Hematopoietic multipotent progenitor cell treated with erythropoietin and hydrocortisone succinate and interleukin-3 and kit ligand, for 6 days (in vitro differentiated cells): Measurements from ENCODE around the gene ACADSB.

Source experiments
- DNase-seq: peaks from one replicate; pipeline ENCODE4 v3.0.0-alpha.2; 2015

Gene ACADSB

DNA sequence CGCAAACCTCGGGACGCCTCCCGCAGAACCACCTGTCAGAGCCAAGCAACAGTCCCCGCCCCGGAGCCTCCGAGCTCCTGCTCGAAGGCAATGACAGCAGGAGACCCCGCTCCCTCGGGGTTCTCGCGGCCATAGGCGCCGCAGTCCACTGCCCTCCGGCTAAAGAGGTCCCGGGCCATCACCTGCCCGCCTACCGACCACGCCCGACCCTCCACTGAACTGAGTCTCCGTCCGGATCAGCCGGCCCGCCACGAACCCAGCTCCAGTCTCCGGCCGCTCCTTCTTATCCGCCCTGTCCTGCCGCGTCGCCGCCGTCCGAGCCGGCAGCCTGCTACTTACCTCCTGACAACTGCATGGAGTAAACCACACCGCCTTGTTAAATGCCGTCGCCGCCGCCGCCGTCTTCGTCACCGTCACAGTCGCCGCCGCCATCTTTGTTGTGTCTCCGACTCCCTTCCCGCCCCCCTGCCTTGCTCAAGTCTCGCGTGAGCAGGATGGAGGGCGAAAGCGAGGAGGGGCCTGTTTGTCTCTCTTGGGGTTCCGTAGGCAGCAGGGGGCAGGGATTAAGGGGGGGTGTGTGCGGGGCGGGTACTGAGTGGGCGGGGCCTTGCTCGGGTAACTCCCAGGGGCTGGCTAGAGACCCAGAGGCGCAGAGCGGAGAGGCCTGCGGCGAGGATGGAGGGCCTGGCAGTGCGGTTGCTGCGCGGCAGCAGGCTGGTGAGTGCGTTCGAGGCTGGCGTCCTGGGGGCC, at the start of gene ACADSB, which contains the start of gene IKZF5:
TSS of gene ACADSB (plus strand) at position 652 of the 750 bp plus-strand sequence. CDS start at position 676, 24 bp downstream.
TSS of gene IKZF5 (minus strand) at position 441 of the 750 bp plus-strand sequence. CDS start 10,170 bp downstream, outside the sequence.
- peak; percentile 99 for DNase-seq

DNA sequence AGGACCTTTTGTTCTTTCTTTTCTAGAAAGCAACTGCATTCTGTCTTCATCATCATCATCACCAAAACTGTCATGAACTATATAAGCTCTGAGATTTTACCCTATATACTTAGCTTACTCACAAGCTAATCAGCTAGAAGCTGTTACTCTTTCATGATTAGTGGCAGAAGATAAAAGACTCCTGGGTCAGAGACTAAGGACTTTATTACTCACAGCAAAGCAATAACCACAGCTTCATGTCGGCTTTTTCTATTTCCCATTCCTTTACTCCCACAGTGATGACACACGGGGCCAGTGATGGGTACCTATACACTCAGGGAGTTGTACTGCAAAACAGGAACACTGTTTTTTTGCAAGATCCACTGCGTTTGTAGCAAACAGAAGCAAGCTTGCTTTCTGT, 46.4 kb upstream of the ACADSB start:
- DNase-seq, result no peak

DNA sequence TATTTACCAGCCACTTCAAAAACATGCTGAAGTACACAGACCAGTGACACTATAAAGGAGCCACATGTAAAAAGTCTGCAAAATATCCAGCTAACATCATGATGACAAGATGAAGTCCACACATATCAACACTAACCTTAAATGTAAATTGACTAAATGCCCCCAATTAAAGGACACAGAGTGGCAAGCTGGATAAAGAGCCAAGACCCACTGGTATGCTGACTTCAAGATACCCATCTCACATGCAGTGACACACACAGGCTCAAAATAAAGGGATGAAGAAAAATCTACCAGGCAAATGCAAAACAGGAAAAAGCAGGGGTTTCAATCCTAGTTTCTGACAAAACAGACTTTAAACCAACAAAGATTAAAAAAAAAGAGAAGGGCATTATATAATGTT, 41.9 kb upstream of the ACADSB start:
- no peak for DNase-seq

DNA sequence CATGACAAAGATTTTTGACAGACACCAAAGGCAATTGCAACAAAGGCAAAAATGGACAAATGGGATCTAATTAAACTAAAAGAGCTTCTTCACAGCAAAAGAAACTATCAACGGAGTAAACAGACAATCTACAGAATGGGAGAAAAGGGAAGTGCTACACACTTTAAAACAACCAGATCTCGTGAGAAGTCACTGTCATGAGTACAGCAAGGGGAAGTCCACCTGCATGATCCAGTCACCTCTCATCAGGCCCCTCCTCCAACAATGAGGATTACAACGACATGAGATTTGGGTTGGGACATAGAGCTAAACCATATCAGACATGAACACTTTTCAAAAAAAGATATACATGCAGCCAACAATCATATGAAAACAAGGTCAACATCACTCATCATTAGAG, 40.1 kb upstream of the ACADSB start:
- no peak for DNase-seq

DNA sequence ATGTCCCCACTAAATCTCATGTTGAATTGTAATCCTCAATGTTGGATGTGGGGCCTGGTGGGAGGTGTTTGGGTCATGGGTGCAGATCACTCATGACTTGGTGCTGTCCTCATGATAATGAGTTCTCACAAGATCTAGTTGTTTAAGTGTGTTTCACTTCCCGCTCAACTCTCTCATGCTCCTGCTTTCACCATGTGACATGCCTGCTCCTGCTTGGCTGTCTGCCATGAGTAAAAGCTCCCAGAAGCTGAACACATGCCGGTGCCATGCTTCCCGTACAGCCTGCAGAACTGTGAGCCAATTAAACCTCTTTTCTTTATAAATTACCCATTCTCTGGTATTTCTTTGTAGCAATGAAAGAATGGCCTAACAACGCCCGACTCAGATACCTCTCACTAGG, 34.8 kb upstream of the ACADSB start:
- no peak for DNase-seq

DNA sequence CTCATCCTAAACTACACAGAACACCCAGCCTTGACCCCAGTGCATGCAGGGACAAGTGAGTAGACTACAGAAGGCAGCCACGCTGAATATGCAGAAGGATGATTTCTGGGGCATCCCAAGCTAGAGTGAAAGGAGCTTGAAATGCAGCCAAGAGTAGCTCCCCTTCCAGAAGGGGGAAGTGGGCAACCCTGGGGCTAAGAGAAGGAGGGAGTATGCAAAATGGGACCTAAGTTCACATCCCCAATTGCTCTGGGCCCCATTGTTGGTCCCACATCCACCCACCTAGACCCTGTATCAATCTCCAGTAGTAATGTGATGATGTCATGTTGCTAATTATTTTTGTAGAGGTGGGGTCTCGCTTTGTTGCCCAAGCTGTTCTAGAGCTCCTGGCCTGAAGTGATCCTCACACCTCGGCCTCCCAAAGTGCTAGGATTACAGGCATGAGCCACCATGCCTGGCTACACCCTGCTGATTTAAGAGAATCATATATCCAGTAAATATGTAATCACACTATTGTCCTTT, 34.2 kb upstream of the ACADSB start:
- DNase-seq, result no peak

DNA sequence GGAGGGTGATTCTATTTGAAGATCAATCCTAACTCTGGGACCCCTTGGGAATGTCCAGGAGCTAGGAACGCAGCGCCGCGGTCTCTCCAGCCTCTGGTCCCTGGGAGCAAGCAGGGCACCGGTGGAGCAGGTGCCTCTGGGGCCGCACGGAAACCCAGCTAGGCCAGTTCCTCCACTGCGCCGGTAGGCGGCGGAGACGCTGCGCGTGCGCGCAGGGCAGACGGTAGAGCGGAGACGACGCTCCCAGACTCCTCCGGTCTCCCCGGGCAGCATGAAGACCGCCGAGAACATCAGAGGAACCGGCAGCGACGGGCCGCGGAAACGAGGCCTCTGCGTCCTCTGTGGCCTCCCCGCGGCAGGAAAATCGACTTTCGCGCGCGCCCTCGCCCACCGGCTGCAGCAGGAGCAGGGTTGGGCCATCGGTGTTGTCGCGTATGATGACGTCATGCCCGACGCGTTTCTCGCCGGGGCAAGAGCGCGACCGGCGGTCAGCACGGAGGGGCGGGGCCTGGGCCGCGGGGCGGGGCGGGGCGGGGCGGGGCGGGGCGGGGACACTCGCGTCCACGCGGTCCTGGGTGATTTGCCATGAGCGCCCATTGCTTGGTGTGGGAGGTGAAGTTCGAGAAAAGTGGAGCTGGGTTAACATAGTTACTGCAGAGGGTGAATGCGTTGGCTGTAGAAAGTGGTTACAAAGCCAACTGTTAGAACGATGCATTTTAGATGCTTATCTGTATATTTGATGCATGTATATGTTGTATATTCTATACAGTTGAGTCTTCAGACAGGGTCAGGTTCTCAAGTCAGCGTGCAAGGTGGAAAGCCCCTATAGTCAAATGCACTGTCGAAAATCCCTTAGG, 28.4 kb upstream of the ACADSB start, which contains the start of gene PSTK:
TSS of gene PSTK (plus strand) at position 193 of the 857 bp plus-strand sequence. CDS start at position 272, 79 bp downstream.
- DNase-seq, result peak; percentile 93

DNA sequence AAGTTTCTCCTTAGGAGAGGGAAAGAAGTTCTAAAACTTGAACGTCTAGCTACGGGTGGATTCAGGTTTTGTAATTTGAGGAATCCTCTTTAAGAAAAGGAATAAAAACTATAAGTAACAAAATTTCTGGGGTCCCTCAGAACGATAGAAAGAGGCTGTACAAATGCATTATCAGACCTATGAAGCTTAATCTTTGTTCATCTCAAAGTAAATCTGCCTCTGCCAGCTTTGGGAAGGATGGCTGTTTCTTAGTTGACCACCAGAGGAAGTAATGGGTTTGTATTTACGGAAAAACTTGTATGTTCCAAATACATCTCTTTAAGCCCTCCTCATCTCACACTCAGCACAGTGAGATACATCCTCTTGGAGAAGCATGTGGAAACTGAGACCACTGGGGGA, 27.7 kb upstream of the ACADSB start:
- peak; percentile 75 for DNase-seq

DNA sequence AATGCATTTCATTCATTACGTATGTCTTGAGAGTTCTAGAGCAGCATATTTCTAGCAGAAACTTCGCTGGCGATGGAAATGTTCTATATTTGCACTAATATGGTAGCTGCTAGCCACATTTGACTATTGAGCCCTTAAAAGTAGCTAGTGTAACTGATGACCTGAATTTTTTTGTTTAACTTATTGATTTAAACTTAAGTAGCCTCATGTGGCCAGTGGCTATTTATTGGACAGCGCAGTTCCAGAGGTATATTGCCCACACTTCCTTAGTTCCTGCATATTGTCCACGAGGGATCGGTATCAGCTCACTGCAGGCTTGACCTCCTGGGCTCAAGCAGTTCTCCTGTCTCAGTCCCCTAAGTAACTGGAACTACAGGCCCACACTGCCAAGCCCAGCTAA, 24.9 kb upstream of the ACADSB start:
- no peak for DNase-seq

DNA sequence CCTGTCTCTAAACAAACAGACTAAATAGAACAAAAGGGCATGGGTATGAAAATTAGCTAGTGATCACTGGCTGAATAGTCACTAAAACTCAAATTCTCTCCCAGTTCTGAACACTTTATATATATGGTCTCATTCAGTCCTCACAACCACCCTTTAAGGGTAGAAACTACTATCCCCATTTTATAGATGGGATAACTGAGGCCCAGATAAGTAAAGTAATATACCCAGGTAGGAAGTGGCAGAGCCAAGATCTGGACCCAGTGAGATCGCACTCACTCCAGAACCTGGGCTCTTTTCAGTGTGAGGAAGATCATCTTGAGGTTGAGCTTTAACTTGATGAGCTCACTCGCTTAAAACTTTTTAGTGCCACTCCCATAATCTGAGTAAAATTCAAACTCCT, 24.1 kb upstream of the ACADSB start:
- DNase-seq, result no peak

DNA sequence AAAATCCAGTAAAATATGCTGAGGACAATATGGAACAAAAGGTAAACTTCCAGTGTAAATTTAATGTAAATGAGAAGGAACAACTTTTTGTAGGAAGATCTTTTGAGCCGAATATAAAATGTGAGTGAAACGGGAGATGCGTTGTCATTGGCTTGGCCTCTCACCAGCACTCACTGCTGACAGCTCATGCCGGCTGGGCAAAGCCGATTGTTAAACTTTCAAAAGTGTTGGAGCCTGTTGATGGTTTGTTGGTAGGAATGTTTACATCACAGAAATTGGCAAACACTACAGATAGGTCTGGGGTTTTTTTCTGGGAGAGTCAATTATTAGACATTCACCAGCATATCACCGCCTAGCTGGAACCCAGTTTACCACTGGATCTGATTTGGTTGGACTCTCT, 22.5 kb upstream of the ACADSB start:
- no peak for DNase-seq

DNA sequence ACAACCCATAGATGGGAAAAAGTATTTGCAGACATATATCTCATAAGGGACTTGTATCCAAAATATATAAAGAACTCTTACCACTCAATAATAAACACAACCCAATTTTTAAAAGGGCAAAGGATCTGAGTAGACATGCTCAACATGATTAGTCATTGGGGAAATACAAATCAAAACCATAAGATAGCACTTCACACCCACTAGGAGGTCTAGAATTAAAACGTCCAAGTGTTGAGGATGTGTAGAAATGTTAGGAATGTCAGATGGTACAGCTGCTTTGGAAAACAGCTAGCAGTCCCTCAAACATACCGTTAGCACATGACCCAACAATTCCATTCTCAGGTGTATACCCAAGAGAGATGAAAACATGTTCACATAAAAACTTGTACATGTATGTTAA, 20.3 kb upstream of the ACADSB start:
- no peak for DNase-seq

DNA sequence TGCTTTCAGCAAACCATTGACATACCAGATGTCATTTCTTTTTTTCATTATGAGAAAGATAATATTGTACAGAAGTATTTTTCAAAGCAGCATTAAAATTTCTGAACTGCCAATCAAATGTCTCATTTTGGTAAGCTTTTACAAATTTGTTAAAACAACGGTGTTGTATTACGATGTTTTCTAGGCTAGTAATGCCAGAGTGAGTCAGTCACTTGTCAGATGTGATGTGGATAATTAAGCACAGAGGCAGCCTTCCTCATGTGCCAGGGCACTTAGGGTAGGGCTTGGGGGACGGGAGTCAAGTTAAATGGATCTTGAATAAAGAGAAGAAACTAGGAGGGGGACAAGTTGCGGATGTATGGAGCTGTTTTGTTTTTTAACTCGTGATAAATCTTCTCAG, 18.5 kb upstream of the ACADSB start:
- DNase-seq, result no peak

DNA sequence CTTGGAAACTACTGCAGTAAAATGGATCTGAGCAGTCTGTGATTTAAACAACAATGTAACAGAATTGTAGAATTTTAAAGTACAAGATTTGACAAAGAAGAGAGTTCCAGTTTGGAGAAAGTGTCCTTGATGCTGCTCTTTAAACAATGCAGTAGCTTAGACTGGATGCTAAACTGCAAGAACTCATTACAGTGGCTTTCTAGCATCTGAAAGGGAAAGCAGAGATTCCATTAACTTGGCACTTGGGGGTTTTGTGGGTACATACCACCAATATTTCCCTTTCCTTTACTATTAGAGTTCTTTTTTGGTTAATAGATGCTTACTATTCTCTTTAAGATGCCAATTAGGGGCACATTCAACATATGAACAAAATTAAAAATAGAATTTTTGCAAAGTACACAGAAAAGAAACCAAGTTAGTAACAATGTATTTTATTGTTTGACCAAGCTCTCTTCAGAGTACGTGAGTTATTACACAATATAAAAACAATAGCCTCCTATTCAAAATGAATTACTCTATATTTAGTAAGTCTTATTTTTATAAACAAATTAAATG, 16.7 kb upstream of the ACADSB start:
- DNase-seq, result no peak

DNA sequence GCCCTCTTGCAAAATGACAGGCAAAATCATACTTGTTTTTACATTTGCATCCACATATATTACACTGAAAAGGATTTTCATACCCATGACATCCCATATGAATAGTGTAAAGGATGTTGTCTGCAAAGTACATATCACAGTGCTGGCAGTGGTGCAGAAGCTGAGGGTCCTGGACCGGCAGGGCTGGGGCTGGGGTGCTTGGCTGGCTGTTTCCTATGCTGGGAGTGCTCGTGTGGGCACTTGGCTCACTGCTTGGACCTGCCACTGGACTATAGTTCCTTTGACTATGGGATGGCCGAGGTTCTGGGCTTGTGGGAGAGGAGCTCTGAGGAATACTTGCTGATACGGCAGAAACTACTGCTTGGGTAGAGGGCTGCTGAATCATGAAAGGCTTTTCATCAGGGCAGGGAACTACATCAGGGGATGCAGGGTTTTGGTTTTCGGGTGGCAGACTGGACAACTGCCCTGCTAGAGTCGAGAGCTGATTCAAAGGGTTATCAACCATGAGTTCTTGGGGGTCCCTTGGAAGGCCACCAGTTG, 14.9 kb upstream of the ACADSB start:
- DNase-seq, result no peak

DNA sequence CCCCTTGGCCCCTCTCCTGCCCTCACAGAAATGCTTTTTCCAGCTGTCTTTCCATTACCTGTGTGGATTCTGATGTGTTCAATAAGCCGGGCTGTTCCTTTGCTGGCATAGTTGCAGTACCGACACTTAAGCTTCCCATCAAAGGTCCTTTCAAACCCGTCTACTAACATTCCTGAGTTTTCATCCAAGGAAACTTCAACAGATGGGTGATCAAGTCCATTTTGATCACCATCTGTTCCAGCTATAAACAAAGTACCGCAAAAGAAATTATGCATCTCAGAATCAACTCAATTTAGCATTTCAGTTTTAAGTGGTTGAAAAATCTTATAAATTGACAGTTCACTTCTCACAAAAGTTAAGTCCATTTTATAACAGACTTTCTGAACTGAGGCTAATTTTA, 12.9 kb upstream of the ACADSB start:
- no peak for DNase-seq

DNA sequence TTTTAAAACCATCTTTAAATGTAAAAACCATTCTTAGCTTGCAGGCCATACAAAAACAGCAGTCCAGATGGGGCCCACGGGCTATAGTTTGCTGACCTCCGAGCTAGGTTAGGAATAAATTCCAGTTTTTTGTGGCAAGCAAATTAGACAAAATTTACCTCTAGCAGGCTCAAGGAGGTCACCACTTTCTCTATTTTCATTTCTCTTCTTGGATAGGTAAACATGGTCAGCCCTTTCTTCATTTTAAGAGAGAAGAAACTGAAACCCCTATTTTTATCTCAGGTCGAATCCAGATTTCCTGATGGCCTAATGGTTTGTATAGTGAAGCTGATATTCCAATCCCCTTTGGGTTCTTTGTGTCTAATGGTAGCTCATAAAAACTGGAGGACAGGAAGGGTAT, 10.9 kb upstream of the ACADSB start:
- DNase-seq, result no peak

DNA sequence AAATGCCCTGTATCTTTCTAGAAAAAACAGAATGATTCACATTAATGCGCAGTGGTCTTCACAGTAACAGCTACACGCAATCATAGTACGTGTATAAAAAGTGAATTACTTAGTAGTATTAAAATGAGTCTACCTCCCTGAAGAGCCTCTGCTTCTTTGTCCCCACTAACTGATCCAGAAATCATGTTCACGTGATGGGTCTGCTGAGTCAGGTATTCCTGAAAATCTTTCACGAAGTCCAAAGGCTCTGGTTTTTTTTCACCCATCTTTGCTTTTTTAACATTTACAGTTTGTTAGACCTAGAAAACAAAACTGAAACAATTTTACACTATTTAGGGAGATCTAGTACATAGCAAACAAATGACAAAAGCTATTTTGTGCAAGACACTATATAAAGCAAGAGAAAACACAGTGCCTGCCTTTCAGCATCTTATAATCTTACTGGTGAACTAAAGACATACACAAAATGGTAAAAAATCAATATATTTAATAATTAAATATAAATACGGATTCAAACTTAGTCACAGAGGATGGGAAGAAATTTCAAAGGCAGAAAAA, 10.4 kb upstream of the ACADSB start:
- DNase-seq, result no peak

DNA sequence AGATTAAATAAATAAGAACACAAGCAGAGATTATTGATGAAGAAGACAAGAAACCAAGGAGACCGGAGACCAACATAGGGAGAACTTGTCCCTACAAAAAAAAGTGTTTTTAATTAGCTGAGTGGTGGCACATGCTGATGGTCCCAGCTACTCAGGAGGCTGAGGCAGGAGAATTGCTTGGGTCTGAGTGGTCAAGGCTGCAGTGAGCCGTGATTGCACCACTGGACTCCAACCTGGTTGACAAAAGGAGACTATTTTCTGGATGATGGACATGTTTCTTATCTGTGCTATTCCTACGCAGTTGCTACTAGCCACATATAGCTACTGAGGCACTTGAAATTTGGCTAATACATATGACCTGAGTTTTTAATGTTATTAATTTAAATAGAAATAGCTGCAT, 9.9 kb upstream of the ACADSB start:
- DNase-seq, result no peak

DNA sequence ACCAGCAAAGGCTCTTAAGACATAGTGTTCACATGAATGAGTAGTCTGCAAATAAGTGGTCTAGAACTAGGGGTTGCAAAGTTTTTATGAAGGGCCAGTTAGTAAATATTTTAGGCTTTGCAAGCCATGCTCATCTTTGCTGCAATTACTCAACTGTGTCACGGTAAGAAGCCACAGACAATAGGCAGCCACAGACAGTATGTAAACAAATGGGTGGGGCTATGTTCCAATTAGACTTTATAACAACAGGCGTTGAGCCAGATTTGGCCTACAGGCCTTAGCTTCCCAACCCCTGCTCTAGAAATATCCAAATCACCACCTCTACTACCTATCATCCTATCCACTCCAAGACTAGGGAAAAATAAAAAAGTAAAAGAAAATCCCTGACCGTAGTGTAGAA, 9.5 kb upstream of the ACADSB start:
- DNase-seq, result peak; percentile 29

DNA sequence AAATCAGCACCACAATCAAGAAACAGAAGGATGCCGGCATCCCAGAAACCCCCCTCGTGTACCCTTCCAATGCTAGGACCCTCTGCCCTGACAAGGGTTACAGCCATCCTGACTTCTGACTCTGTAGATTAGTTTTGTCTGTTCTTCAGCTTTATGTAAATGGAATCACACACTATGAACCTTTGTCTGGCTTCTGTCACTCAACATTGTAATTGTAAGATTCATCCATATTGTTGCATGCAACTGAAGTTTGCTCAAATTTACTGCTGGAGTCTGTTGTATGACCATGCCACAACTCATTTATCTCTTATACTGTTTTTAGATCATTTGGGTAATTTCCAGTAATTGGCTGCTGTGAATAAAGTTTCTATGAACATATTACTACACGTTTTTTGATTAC, 8.7 kb upstream of the ACADSB start:
- DNase-seq, result no peak

DNA sequence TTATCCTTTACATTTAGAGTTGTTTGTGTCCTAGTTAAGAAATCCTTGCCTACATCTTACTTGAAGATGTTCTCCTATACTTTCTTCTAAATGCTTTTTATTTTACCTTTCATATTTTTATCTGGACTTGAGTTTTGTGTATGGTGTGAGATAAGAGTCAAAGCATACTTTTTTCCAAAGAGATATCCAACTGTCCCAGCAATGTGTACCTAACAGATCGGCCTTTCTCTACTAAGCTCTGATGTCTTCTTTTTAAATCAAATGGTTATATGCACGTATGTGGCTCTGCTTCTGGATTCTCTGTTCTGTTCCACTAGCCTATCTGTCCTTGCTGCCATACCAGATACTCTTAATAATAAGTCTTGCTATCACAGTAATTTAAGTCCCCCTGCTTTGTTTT, 7.4 kb upstream of the ACADSB start:
- peak; percentile 54 for DNase-seq

DNA sequence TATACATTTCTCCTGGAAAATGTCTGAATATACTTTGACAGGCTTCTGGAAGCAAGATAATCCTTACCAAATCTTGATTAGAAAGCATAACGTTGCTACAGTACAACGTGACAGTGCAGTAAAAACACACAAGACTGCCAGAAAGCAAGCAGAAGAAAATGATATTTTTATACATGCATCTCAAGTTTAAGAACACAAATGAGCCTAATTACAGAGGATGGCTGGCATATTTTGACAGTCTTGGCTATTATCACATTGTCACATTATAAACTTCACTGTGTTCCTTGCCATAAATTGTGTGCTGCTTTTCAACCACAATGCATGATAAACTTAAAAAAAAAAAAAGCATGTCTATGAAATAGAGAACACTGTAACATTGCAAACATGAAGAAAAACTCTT, 4.5 kb upstream of the ACADSB start:
- no peak for DNase-seq
